Medulla oblongata (tissue), 1 donor: ENCODE results near the gene MTERF1.
"Not testable (repeated sequence)": the region's sequence is repeated elsewhere in the genome, so short reads cannot be mapped to it uniquely, and the experiment has no call there.

ENCODE experiments used
- DNase-seq: peaks from one replicate; pipeline ENCODE4 v3.0.0-alpha.2; 2015; ENCODE audit errors: extremely low spot score

The MTERF1 gene, protein sequence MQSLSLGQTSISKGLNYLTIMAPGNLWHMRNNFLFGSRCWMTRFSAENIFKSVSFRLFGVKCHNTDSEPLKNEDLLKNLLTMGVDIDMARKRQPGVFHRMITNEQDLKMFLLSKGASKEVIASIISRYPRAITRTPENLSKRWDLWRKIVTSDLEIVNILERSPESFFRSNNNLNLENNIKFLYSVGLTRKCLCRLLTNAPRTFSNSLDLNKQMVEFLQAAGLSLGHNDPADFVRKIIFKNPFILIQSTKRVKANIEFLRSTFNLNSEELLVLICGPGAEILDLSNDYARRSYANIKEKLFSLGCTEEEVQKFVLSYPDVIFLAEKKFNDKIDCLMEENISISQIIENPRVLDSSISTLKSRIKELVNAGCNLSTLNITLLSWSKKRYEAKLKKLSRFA

DNA sequence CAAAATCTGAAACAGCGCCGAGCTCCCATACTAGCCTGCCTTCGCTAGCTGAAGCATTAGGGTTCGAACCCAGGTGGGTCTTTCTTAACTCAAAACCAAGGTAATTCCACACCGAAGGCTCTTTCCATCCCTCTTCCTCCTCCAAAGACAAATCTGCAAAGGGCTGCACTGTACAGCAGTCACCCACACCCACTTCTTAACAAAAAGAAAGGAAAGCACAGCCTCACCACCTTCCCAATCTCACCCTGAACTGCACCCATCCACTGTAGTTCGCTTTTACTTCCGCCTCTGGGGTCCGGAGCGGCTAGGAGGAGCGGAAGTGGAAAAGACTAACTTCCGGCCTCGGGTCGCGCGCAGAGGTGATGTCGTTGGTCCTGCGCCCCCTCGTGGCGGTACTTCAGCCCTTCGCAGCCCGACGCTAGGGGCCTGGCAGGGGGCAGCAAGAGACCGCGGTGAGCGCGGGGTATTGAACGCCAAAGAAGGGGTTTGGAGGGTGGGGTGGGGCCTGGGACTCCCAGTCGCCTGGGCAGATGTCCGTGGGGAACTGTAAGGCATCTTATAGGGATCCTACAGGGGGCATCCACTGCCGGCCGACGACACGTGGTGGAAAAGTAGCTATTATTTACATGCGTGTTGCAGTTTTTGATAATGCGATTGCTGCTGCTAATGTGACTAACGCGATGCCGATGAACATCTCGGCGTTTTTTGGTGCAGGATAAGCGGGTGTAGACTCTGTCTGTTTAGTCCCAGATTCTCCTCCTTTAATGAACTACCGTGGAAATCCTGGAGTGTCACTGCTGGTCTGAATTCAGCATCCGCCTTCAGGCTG lies at the start of gene MTERF1:
Gene MTERF1, minus strand, starts transcription at position 290 of the 829 bp plus-strand sequence. CDS start 619 bp downstream, outside the sequence.
- peak; percentile 95 for DNase-seq

DNA sequence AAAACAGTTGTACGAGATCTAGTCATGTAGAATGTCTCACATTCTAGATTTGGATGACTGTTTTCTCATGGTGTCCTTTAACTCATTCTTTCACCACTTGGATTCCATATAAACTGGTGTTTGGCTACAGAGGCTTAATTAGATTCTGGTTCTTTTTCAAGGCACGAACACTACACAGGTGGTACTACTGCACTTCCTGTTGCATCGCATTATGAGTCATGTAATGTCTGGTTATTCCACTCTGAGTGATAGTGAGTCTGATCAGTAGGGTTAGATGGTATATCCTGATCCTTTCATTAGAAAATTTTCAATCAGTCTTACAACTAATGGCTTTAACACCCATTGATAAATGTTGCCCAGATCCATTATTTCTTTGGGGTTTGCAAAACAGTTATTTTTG lies 49.0 kb upstream of the MTERF1 start:
- no peak for DNase-seq

DNA sequence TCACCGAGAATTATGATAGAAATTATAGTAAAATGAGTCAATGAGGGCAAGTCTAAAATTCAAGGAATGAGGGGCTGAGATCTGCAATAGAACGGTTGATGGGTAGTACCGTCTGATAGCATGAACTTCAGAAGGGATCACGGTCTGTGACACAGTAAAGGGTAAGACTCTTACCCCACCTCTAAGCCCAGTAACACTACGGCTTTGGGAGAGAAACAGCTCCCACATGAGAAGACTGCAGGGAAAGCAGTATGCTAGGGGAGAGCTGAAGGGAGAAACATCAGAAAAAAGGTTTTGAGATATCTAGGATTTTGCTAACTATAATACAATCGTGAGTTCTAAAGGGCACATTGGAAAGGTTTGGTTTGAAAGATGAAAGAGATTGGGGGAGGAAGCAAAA lies 47.4 kb upstream of the MTERF1 start:
- no peak for DNase-seq

DNA sequence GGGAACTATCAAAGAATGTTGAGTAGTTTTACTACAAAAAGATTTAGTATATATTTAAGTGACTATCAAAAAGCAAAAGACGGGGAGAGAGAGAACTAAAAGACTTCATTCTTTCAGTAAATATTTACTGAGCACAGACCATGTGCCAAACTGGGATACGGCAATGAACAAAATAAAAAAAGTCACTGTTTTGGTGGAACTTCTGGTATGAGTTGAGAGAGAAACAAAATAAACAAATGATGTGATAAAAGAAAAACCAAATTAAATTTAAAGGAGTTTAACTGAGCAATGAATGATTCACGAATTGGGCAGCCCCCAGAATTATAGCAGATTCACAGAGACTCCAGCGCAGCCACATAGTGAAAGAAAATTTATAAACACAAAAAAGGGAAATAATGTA lies 42.4 kb upstream of the MTERF1 start:
- DNase-seq = no peak

DNA sequence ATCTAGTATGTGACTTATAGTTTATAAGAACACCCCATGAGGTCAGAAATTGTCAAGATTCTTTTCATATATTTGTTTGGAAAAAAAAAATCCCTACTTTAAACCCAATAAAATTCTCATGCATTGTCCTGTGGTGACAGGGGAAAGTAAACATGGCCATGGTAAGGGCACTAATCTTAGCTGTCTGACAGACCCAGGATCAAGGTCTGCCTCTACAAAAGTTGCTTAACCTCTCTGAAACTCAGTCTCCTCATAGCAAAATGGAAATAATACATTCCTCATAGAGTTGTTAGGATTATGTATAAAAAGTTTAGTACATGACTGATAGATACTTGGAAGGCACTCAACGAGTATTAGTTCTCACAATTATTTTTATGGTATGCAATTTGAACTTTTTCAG lies 37.9 kb upstream of the MTERF1 start:
- no peak for DNase-seq

DNA sequence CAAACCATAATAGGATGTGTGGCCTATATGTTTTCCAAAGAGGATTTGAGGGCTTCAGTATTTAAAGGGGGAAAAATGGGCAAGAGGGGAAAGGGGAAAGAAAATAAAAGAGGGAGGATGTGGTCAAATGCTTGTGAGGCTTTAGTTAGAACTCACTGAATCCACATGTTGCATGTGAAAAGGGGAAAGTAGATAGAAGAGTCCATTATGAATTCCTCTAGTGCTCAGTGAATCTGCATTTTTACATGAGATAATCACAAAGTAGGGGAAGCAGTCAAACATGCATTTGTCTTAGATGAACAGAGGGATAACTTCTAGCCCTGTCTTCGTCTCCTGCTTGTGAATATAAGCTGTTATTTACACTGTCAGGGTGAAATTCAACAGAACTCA lies 35.5 kb upstream of the MTERF1 start:
- DNase-seq = no peak

DNA sequence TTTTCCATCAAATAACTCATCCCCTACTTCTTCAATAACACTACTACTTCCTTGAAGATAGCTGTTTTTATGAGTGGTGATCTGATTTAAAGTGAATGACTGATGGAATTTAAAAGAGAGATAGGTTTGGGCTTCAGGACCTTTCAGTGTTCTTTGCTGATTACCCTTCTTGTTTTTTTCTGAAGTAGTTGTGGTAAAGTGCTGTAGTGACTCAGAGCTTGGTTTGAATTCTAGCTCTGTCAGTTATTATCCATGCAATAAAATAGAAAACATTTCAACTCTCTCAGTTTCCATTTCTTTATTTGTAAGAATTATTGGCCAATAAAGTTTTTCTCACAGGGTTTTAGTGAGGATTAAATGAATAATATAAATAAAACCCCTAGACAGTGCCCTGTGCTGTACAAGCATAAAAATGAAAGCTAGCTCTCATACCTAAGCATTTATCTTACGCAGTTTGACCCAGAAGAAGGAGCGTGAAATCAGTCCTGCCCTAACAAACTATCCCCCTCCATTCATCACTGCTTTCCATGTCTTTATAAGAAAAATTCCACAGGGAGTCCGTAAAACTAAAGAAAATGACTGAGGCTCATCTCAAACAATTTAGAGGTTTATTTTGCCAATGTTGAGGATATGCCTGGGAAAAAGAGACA lies 35.0 kb upstream of the MTERF1 start:
- DNase-seq = no peak

DNA sequence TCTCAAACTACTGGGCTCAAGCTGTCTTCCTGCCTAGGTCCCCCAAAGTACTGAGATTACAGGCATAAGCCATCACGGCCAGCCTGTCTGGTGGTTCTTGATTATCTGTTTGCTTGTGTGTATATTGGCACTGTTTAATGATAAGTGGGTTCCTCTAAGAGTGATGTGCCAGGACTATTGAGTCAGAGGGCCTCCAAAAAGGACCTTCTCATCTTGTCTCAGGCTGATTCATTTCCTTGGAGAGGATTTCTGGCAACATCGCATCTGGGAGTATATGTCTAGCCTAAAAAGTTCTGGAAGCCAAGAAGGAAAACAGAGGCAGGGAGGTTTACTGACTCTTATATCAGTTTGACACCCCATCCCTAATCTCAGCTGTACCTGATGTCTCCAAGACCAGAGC lies 33.1 kb upstream of the MTERF1 start:
- no peak for DNase-seq

DNA sequence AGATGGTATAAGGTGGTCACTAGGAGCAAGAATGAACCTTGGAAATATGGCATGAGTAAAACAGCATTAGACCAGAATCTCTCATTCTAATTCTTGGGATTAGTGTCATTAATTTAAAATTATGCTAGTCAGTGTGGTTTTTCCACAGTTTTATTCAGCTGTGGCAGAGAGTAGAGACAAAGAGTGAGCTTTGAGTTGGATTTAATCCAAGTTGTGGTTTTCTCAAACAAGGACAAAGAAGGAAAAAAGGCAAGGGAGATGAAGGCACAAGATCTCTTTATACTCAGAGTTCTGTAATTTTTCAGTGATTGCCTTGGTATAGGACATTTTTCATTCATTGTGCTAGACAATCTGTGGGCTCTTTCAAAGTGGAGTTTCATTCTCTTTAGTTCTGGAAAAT lies 32.0 kb upstream of the MTERF1 start:
- DNase-seq = no peak

DNA sequence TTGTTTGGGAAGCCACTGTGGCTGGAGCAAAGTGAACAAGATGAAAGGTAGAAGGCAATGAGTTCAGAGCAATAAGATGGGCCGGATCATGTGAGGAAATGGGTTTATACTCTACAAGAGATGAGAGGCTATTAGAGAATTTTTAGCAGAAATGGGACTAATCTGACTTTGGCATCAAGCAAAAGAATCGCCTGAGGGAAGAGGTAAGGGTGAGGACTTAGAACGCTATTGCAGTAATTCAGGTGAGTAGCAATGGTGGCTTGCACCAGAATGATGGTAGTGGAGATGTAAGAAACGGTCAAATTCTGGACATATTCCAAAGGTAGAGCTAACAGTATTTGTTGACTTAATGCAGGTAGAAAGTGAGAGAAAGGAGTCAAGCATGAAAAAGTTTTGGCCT lies 30.6 kb upstream of the MTERF1 start:
- DNase-seq = no peak

DNA sequence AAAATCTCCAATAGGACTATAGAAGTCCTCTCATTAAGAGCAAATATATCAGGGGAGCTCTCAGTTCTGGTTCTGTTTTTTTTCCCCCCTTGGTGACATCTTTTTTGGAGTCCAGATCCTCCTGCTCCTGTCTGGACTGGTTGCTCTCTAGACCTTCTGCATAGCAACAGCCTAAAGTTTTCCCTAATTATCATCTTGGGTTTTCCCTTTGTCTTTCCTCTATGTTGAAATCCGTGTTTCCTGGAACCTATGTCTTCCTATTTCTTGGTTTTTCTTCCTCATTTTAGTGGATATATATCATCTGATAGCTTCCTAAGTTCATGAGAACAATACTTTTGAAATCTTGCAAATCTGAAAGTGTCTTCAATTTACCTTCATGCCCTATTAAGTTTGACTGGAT lies 29.7 kb upstream of the MTERF1 start:
- DNase-seq = no peak

DNA sequence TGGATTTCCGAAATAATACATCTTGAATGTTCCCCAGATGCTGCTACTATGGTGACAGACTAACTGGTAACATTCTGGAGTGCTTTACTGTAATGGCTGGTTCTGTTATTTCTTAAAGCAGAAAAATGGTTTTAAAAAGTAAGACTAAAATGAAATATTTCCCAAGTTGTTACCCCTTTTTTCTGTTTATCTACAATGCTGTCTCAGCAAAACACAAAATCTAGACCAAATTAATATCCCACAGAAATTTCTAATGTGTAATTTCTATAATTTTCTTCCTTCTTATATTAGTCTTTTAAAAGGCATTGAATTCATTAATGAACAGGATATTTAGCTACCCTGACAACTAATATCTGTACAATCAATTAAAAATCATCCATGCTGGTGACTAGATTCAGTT lies 19.1 kb upstream of the MTERF1 start:
- DNase-seq = no peak

DNA sequence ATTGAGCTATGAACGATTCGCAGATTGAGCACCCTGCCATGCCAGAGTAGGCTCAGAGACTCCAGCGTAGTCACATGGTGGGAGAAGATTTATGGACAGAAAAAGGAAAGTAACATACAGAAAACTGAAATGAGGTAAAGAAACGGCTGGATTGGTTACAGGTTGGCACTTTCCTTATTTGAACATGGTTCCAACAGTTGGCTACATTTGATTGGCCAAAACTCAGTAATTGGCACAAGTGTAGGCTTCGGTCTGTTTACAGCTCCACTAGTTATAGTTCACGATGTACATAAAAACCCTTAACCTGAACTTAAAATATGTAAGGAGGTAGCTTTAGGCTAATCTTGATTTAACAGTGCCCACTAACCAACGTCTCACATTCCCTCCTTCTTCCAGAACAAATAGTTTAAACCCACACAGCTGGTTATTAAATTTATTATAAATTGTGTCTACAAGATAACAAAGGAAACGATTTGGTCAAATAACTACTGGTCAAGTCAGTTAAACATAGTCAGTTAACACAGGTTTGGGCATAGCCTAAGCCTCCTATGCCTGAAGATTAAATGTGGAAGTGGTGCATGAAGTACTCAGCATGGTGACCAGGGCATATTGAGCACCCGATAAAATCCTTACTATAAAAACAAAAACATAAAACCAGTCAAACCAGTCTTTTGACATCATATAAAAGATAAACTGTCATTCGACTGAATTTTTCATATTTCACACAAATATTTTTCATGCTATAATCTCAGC lies 17.9 kb upstream of the MTERF1 start:
- DNase-seq = no peak

DNA sequence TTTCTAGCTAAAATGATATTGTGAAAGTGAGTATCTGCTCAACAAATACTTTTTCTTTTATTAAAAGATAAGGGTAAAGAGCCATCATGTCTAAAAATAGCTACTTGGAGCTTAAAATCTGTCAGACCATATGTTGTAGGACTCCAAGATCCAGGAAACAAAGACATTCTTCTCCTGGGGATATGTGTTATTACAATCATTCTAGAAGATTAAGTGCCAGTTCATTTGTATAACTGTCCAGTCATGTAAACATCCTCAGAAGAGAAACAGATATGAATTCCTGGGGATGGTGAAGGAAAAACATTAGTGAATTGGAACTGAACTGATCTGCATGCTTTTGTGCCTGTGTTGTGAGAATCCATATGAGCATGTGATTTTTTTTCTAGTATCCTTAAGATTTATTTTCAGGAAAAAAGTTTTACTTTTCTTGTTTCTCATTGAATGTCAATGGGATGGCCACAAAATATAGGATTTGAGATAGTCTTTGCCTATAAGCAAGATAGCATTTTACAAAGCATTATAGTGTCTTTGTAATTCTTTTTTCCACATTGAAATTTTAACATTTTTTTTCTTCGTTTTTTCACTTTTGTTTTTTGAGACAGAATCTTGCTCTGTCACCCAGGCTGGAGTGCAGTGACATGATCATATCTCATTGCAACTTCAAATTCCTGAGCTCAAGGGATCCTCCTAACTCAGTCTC lies 14.4 kb upstream of the MTERF1 start:
- no peak for DNase-seq

DNA sequence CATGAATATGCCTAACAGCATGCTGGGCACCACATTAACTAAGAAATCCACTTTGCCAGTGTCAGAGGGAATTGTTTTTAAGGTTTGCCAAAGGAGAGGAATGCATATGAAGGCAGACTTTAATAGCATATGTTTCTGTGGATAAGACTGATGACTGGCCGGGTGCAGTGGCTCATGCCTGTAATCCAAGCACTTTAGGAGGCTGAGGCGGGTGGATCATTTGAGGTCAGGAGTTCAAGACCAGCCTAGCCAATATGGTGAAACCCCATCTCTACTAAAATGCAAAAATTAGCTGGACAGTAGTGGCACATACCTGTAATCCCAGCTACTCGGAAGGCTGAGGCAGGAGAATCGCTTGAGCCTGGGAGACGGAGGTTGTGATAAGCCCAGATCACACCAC lies 13.2 kb upstream of the MTERF1 start:
- DNase-seq = not testable (repeated sequence)

DNA sequence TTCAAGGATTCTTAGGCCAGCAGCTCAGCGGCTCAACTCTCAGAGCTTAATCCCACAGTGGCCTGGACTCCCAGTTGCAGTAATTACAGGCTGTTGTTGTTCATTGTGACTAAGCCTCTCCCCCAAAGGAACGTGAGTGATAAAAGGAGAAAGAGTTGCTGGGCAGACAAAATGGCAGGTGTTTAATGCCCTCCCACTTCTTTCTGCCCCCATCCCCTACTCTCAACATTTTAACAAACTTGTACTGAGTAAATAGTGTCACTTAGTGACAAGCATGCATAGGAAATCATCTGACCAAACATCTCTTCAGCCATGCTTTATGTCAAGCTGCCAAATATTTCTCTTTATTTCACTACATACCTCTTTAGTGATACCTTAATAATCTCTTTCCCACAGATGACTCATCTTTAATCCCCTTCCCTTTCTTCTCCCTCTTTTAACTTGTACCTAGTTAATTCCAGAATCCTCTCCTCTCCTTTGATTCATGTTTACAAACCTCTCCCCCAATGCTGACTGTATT lies 12.4 kb upstream of the MTERF1 start:
- DNase-seq = no peak

DNA sequence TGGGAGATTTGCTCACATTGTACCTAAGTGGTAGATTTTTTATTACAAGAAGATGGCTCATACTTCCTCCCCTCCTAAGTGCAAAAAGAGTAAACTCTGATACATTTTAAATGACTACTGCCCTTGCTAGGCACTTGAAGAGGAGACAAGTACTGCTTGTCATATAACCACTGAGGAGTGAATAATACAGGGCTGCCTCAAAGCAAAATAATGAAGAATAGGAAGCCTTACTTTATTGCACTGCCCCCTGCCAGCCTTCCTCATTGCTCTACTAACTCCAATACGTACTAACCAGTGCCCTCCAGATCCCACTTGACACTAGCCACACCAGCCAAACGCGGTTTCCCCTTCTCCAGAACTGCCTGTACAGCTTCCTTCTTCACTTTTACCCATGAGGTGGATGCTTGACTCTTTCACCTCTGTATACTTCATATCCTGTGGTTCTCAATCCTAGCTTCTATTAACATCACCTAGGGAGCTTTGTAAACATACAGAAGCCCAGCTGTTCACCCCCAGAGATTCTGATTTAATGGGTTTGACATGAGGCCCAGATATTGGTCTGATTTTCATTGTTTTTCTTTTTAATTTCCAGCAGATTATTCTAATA lies 11.7 kb upstream of the MTERF1 start:
- DNase-seq = no peak

DNA sequence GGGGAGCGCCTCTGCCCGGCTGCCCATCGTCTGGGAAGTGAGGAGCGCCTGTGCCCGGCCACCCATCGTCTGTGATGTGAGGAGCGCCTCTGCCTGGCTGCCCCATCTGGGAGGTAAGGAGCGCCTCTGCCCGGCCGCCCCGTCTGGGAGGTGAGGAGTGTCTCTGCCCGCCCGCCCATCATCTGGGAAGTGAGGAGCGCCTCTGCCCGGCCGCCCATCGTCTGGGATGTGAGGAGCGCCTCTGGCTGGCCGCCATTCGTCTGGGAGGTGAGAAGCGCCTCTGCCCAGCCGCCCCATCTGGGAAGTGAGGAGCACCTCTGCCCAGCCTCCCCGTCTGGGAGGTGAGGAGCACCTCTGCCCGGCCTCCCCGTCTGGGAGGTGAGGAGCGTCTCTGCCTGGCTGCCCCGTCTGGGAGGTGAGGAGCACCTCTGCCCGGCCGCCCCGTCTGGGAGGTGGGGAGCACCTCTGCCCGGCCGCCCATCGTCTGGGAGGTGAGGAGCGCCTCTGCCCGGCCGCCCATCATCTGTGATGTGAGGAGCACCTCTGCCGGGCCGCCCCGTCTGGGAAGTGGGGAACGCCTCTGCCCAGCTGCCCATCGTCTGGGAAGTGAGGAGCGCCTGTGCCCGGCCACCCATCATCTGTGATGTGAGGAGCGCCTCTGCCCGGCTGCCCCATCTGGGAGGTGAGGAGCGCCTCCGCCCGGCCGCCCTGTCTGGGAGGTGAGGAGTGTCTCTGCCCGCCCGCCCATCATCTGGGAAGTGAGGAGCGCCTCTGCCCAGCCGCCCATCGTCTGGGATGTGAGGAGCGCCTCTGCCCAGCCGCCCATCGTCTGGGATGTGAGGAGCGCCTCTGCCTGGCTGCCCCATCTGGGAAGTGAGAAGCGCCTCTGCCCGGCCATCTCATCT lies 8.0 kb upstream of the MTERF1 start:
- DNase-seq = not testable (repeated sequence)
